Hepatic stellate cell (primary cell): ENCODE results near the gene XYLT1.

Experiments
- DNase-seq: peaks from one replicate; pipeline ENCODE4 v3.0.0; 2011; ENCODE audit warnings: low spot score

XYLT1 gene

DNA sequence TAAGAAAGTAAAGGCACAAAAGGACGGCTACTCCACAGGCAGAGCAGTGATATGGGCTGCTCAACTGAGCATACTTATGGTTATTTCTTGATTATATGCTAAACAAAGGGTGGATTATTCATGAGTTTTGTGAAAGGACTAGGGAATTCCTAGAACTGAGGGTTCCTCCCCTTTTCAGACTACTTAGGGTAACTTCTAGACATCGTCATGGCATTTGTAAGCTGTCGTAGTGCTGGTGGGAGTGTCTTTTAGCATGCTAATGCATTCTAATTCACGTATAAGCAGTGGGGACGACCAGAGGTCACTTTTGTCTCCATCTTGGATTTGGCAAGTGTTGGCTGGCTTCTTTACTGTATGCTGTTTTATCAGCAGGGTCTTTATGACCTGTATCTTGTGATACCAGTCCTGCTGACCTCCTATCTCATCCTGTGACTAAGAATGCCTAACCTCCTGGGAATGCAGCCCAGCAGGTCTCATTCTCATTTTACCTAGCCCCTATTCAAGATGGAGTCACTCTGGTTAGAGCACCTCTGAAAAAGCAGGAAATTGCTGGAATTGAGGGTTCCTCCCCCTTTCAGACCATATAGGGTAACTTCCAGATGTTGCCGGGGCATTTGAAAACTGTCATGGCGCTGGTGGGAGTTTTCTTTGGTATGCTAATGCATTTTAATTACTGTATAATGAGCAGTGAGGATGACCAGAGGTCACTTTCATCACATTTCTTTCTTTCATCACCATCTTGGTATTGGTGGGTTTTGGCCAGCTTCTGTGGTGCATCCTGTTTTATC is 388.5 kb downstream of the XYLT1 start:
- no peak for DNase-seq

DNA sequence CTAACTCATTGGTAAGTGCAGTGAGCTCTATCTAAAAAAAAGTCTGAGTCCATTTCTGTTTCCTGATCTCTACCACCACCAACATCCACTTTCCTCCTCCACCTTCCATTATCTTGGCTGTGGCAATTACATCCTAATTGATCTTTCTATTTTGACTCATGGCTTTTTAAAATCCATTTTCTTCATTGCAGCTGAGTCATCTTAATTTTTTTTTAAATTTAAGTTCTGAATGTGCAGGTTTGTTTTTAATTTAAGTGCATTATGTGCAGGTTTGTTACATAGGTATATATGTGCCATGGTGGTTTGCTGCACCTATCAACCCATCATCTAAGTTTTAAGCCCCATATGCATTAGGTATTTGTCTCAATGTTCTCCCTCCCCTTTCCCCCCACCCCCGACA is 390.7 kb downstream of the XYLT1 start:
- no peak for DNase-seq

DNA sequence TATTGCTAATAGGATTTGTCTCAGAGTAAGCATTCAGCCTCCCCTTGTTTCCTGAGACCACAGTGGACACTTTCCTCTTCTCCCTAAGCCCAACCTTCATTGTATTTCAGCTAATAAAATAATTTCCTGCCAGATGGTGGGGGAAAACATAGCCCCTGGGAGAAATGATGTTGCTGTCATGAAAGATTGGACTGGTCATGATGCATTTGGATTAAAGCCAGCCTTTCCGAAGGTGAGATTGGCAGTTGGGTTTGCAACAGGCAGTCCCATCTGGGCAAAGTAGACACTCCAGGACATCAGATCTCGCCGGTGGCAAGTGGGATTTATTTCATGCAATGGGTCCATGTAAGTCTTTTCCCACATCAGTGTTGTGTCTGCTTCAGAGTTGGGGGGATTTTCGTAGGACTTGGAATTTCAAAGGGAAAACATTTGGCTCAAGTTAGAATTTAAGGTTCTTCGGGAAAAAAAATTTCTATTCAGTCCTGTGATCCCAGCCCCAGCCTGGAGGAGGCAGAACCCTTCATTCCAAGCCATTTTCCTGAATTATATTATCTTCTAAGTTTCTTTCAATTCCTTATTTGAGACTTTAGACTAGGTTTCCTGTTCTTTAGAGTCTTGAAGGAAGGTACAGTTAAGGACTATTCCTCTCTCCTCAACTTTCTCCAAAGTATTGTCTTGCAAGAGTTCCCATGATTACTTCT is 391.7 kb downstream of the XYLT1 start:
- no peak for DNase-seq

DNA sequence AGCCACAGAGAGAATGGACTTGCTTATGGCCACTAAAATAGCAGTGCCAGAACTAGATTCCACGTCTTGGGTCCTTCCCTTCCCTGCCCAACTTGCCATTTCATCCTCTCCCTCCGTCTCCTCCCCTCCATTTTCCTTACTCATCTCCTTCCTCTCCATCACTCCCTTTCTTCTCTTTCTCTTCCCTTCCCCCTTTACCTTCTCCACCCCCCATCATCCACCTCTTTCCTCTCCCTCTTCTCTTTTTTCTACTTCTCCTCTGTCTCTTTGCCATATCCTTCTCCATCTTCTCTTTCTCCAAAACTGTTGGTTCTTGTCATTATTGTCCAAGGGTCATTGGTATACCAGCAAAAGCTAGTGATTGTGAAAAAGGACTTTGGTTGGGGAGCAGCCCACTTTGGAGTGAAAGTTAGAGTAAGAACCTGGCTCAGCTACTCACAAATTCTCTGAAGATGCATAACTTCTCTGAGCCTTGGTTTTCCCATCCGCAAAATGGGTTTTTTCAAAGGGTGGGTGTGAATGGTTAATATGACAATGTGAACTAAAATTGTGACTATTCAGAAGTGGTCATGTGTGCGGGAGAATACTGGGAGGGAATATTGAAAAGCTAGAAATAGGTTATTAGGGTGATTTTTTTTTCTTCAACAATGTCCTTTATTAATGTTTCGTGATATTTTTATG is 393.8 kb downstream of the XYLT1 start:
- no peak for DNase-seq

DNA sequence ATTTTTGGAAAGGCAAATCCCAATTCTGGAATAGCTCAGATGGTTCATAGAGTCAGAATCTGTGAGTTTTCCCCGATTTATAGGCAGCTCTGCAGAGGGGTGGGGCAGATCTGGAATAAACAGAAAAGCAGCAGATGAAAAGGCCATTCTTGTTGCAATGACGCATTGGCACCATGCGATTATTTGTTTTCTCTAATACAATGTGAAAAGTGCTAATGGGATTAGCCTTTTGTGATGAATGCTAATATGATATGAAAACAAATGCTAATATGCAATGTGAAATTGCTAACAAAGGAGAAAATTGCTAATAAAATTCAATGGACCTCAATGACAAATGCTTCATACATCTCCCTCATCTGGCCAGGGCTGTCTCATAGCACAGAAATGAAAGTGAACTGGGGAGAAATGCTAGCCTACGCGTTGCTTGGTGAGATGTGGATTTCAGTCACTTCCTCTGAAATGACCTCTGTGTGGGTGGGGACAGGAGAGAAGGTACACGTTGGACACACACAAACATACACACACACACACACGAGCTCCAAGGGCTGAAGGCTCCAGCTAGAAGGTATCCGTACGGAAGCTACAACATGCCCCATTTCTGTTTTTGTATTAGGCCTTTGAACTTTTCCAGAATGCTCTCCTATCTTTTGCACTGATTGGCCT is 394.5 kb downstream of the XYLT1 start:
- no peak for DNase-seq

DNA sequence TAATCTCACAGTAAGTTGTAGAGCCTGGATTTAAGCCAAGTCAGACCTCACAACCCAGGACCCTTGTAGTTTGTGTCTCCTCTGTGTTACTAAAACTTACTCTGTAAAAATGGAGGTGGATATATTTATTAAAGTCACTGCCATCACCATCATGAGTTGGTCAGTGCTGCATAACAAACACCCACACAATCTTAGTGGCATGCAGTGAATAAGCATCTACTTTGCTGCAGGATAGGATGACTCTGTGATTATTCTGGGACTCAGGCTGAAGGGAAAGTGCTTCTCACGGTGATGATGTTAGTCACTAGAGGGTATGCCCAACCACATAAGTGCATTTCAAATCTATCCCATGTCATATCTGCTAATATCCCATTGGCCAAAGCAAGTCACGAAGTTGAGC is 398.7 kb downstream of the XYLT1 start:
- no peak for DNase-seq

DNA sequence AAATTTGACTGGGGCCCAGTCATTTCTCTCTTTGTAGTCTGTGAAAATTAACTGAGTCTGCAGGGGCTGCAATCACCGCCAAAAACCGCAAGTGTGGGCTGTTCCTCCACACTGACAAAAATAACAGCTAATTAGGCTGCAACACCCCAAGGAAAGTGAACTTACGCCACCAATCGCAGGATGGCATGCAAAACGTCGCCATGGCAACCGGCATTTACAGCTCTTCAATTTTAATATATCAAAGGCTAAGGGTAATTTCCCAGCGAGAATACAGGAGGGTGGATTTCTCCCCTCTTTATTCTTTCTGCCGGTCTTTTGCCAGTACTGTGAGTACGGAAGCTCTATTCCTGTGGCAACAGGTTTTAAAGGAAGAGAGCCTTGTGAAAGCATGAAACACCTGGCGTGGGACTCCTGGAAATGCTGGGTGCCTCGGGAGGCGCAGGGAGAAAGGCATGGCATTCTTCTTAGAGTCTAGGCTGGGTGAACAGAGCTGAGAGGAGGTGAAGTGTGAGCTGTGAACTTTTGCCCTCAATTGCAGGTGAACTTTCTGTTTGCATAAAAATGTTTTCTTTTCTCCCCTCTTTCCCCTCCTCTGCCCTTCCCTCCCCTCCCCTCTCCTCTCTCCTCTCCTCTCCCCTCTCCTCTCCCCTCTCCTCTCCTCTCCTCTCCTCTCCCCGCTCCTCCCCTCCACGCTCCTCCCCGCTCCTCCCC is 399.7 kb downstream of the XYLT1 start:
- DNase-seq: no peak

DNA sequence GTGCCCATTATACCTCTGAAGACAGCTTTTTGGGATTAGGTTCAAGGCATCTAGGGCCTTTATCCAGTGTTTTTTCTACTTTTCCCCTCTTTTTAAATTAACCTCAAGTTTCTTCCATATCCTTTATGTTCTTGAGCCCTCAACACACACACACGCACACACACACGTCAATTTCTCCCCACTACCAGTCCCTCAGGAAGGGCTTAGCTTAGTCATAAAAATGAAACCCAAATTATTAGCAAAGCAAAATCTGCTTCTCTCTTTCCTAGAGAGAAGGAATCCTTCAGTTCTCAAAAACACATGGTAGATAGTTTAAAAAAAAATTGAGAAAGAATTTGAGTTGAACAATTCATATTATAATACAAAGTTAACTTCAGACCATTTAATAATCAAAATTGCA is 401.1 kb downstream of the XYLT1 start:
- no peak for DNase-seq

DNA sequence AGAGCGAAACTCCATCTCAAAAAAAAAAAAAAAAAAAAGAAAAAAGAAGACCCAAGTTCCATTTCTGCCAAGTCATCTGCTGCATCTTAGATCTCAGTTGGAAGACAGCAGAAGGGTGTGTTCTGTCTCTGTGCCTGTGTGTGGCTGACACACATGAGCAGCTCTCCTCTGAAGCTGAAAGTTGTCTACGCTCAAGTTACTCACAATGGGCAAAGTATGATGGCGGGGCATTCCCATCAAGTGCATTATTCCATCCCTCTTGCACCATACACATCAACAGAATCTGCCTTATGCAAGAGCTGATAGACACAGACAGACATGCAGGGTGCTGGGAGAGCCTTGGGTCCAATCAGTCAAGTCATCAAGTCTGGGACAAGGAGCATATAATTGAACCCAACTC is 402.2 kb downstream of the XYLT1 start:
- DNase-seq: no peak

DNA sequence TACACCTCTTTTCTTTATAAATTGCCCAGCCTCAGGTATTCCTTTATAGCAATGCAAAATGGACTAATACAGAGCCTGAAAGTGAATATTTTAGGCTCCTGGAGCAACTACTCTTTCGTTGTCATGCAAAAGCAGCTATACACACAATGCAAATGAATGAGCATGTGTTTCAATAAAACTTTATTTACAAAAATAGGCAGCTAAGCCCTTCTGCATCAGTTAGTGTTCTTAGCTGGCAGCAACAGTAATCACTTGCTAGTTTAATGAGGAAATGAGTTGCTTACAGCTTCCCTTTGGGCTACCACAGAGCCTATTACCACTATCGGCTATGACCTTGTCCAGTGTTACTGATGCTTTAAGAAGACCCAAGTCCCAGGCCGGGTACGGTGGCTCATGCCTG is 402.9 kb downstream of the XYLT1 start:
- DNase-seq: no peak

DNA sequence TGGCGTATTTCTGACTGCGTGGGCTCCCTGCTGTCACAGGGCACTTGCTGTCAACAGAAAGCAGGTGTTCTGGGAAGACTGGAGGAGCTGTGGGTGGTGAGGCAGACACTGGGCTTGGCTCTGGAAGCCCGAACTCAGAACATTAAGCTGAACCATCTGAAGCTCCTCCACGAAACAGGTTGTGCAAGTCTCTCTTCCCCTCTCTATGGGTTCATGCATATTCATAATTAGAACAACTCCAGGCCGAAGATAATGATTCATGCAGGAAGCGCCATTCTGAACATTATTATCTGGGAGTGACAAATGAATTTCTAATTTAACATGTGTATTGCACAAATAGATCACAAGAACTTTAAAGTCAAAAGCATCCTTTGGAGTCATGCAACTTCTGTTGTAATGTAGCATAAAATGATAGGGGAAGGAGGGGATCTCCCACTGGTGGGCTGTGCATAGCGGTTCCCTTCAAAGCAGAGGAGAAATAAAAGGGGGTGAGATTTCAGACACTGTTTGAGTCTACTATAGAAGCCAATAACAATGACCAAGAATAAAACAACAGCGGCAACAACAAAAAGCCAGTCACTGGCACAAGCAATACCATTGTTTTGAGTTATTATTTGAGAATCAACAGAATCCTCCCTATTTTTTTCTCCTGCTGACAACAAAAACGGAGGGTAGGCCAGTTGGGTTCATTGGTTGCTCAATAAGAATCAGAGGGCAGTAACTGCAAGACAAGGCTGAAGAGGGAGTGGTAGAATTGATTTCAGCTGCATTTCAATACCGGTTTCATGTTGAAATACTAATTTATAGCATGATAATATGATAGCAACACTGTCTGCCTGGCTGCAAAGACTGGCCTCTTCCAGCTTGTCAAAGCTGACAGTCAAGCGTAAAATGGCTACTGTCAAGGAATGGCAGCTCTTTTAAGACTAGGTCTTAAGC is 407.3 kb downstream of the XYLT1 start:
- no peak for DNase-seq

DNA sequence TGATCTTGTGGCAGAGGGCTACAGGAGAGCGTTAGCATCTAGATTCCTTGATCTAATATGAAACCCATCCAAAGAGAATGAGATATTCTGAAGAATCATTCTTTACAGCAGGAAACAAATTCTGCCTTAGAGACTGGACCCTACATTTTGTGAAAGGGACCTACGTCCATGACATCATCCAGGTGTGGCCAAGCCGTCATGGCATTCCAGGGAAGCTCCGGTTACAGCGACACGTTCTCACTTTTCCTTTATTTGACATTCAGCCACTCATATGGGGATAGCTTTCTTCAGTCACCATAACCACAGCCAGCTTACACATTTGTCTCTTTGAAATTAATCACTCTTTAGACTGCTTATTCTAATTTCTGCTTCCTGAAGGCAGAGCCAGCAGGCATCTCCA is 408.1 kb downstream of the XYLT1 start:
- DNase-seq: no peak

DNA sequence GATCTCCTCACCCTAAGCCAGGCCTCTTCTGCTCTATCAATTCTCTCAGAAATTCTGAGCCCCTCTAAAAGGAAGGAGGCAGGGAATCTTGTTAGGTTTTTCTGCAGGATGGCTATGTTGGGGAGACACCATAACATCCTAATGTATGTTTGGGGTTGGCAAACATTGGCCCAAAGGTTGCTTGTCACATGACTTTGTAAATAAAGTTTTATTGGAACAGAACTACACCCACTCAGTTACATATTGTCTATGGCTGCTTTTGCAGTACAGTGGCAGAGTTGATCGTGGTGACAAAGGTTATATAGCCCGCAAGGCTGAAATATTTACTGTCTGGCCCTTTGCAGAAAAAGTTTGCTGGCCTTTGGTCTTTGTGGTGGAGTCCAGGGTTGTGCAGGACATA is 409.4 kb downstream of the XYLT1 start:
- no peak for DNase-seq

DNA sequence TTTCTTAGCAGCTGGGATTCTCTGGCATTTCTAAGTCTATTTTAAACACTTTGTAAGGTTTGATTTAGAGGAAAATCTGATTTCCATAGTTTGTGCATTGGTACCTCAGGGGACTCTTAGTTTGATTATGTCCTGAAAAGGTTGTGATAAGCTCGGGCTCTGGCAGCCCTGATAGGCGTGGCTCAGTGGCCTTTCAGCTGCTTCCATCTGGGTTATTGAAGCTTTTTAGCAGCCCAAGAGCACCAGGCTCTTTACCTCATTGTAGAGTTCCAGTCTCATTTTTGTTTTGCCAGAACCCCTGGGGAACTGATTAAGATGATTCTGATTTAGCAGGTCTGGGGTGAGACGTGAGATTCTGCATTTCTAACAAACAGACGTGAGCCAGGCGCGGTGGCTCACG is 412.3 kb downstream of the XYLT1 start:
- no peak for DNase-seq

DNA sequence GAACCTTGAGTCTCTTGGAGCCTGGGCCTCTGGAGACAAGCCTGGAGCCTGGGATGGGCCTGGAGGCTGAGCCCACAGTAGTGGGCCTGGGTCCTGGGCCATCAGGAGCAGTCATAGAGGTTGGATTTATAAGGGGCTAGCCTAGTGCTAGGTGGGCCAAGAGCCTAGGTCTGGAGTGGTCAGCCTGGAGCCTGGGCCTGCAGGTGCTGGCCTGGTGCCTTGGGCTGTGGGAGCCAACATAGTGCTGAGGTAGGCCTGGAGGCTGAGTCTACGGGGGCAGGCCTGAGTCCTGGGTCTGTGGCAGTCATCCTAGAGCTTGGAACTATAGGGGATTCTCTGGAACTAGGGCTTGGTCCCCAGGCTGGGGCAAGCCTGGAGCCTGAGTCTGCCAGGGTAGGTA is 414.1 kb downstream of the XYLT1 start:
- no peak for DNase-seq

DNA sequence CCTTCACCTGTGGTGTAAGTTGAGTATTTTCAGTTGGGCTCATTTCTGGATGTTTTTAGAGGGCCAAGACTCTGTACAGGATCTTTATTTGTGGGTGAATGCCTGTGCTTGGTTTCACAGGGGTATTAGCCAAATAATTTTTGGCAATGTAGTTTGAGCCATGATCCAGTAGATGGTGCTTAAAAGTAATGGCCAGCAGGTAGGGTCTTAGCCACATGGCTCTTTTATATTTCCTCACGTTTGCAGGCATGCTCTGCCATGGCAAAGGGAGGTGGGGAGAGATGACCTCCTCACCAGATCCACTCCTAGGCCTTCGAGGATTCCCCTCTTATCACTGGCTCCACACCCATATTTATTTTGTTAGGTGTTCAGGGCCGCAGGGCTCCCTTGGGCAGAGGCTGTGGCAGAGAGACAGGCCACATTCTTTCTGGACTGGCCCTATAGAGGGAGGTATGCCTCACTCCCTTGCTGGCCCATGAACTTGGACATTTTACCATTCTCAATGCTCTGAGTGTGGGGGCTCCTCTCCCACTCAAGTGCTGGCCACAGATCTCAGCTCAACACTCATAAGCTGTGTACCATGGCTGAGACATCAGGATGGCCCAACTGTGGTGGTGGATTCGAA is 417.1 kb downstream of the XYLT1 start:
- no peak for DNase-seq
